K562 (cell line): Measurements from ENCODE around the gene DCUN1D4. TPM values are rescaled to one million over a fixed set of nuclear protein-coding genes. Genes with fewer than 3 reads are reported as not detected.
A peak's percentile ranks its signal among the peaks of the same experiment; 100 is the strongest.

Source experiments
- BACH1 ChIP-seq: fragments of 200-800 bp; sonication (Bioruptor generic); IDR thresholded peaks from 2 replicates; pipeline ENCODE4 v1.6.1; 2016; ENCODE audit warnings: missing genetic modification characterization, missing compliant biosample characterization
- BDP1 ChIP-seq: IDR thresholded peaks from 3 replicates; pipeline ENCODE4 v1.6.1; 2011; ENCODE audit not compliant: insufficient read length, insufficient read depth
- CBX1 ChIP-seq: sonication (generic); IDR thresholded peaks from 2 replicates; pipeline ENCODE4 v1.6.1; 2016; ENCODE audit warnings: antibody characterized with exemption, low read depth, mild to moderate bottlenecking
- FOXK1 ChIP-seq: sonication (generic); formaldehyde crosslinking; IDR thresholded peaks from 2 replicates; pipeline ENCODE4 v1.8.0; 2022; ENCODE audit warnings: missing genetic modification reagents, mild to moderate bottlenecking, borderline replicate concordance
- FOXM1 ChIP-seq, 2 experiments: fragments of 450-650 bp in 1 of 2; sonication (generic) in 1 of 2; formaldehyde crosslinking in 1 of 2; IDR thresholded peaks; 2 replicates each; pipeline versions ENCODE4 v1.6.1 to v1.9.0; 2017 to 2022; ENCODE audit warnings: low read depth in 2 of 2, mild to moderate bottlenecking in 2 of 2, missing genetic modification reagents in 1 of 2, moderate library complexity in 1 of 2
- KAT8 ChIP-seq: fragments of 450-650 bp; IDR thresholded peaks from 2 replicates; pipeline ENCODE4 v1.6.1; 2016; ENCODE audit warnings: low read depth, mild to moderate bottlenecking
- KDM5B ChIP-seq: fragments of 200-600 bp; sonication (generic); IDR thresholded peaks from 2 replicates; pipeline ENCODE4 v1.6.1; 2012; ENCODE audit warnings: low read depth, mild to moderate bottlenecking, moderate library complexity, low read length, control low read depth, inconsistent platforms; ENCODE audit not compliant: insufficient replicate concordance
- MAFG ChIP-seq: fragments of 450-650 bp; conservative IDR thresholded peaks from 2 replicates; pipeline ENCODE4 v1.6.1; 2016; ENCODE audit warnings: missing genetic modification characterization, missing compliant biosample characterization
- NCOA1 ChIP-seq: fragments of 450-650 bp; IDR thresholded peaks from 2 replicates; pipeline ENCODE4 v1.6.1; 2016; ENCODE audit warnings: low read depth
- NR2C2 ChIP-seq, 2 experiments: fragments of 200-800 bp in 1 of 2; sonication (Bioruptor generic) in 1 of 2; sonication (generic) in 1 of 2; formaldehyde crosslinking in 1 of 2; IDR thresholded peaks; 2 replicates each; pipeline versions ENCODE4 v1.6.1 to v1.8.0; 2016 to 2022; ENCODE audit warnings: mild to moderate bottlenecking in 1 of 2, missing compliant biosample characterization in 1 of 2, missing genetic modification characterization in 1 of 2, missing genetic modification reagents in 1 of 2
- PCBP1 ChIP-seq: fragments of 200-400 bp; formaldehyde crosslinking; IDR thresholded peaks from 2 replicates; pipeline ENCODE4 v1.6.1; 2018; ENCODE audit warnings: mild to moderate bottlenecking, low read depth, low read length; ENCODE audit not compliant: poor library complexity, severe bottlenecking
- RBM25 ChIP-seq: fragments of 200-400 bp; formaldehyde crosslinking; IDR thresholded peaks from 2 replicates; pipeline ENCODE4 v1.6.1; 2018; ENCODE audit warnings: low read length, low read depth, moderate library complexity; ENCODE audit not compliant: severe bottlenecking
- SMARCE1 ChIP-seq: fragments of 450-650 bp; IDR thresholded peaks from 2 replicates; pipeline ENCODE4 v1.7.1; 2016; ENCODE audit warnings: mild to moderate bottlenecking
- SRF ChIP-seq, 2 experiments: fragments of 250-450, 450-650 bp in 1 of 2; sonication (Bioruptor Pico) in 1 of 2; sonication (generic) in 1 of 2; formaldehyde crosslinking; IDR thresholded peaks; 2 replicates each; pipeline versions ENCODE4 v1.5.0 to v1.5.1; 2020 to 2022; ENCODE audit warnings: mild to moderate bottlenecking in 1 of 2, missing genetic modification reagents in 1 of 2
- STAT5B ChIP-seq: fragments of 250-450 bp; sonication (Bioruptor Pico); IDR thresholded peaks from 2 replicates; pipeline ENCODE4 v1.8.0; 2021; ENCODE audit warnings: mild to moderate bottlenecking, inconsistent platforms
- TAF15 ChIP-seq: fragments of 200-400 bp; formaldehyde crosslinking; IDR thresholded peaks from 2 replicates; pipeline ENCODE4 v1.6.1; 2017; ENCODE audit warnings: mild to moderate bottlenecking, low read depth, low read length, moderate library complexity
- ZNF212 ChIP-seq: fragments of 450-650 bp; formaldehyde crosslinking; IDR thresholded peaks from 2 replicates; pipeline ENCODE4 v1.4.0; 2020; ENCODE audit warnings: mild to moderate bottlenecking
- ZNF408 ChIP-seq: fragments of 250-450 bp; sonication (Bioruptor Pico); IDR thresholded peaks from 2 replicates; pipeline ENCODE4 v1.4.0; 2020; ENCODE audit warnings: low read depth, mild to moderate bottlenecking, moderate library complexity
- ZNF695 ChIP-seq: fragments of 450-650 bp; formaldehyde crosslinking; IDR thresholded peaks from 2 replicates; pipeline ENCODE4 v1.4.0; 2020; ENCODE audit warnings: mild to moderate bottlenecking, moderate library complexity
- polyA plus RNA-seq, 8 experiments: library from polyadenylated mRNA; depleted of rRNA in 4 of 8; stranded (reverse) in 5 of 8; unstranded in 3 of 8; fragments of >200 nt; fragmentation: Nextera tagmentation in 2 of 8; fragmentation: Illumina TruSeq in 1 of 8; extraction: Ambion mirVana in 2 of 8; extraction: Trizol in 1 of 8; gene quantifications; 2 replicates each; pipeline versions ENCODE4 v1.2.1 to v1.2.3, GENCODE V29; 2011 to 2014; ENCODE audit warnings: inconsistent platforms in 1 of 8, missing spikeins in 1 of 8
- total RNA-seq, 7 experiments: library from RNA; depleted of rRNA in 6 of 7; stranded (reverse); fragments of >200 nt in 6 of 7; fragmentation: Illumina TruSeq in 2 of 7; extraction: Trizol in 2 of 7; gene quantifications; 2 replicates each; pipeline versions ENCODE4 v1.2.1 to v1.2.3, GENCODE V29; 2011 to 2021; ENCODE audit warnings: low replicate concordance in 1 of 7
- TF ChIP-seq, protein P1 (sequence below): fragments of 200-800 bp; sonication (Bioruptor generic); IDR thresholded peaks from 2 replicates; pipeline ENCODE4 v1.6.1; 2017; ENCODE audit warnings: missing genetic modification characterization, missing compliant biosample characterization
- TF ChIP-seq, protein P2 (sequence below): fragments of 250-450 bp; sonication (Bioruptor Pico); IDR thresholded peaks from 2 replicates; pipeline ENCODE4 v1.8.0; 2022; ENCODE audit warnings: moderate library complexity, mild to moderate bottlenecking, inconsistent platforms
- TF ChIP-seq, protein P3 (sequence below): sonication (generic); formaldehyde crosslinking; IDR thresholded peaks from 2 replicates; pipeline ENCODE4 v1.8.0; 2022; ENCODE audit warnings: mild to moderate bottlenecking, low read depth, missing genetic modification reagents
- TF ChIP-seq, protein P4 (sequence below): fragments of 250-450 bp; sonication (Bioruptor Pico); IDR thresholded peaks from 2 replicates; pipeline ENCODE4 v1.8.0; 2021; ENCODE audit warnings: borderline replicate concordance, mild to moderate bottlenecking, moderate library complexity; ENCODE audit not compliant: poor library complexity, severe bottlenecking

Gene DCUN1D4
- total and polyA plus RNA-seq, 9 of the 15 experiments (the other 6 are each of a cell fraction or from before 2014, with no cell fraction given): 15.1 to 73.5 (median 23.0) TPM

DNA sequence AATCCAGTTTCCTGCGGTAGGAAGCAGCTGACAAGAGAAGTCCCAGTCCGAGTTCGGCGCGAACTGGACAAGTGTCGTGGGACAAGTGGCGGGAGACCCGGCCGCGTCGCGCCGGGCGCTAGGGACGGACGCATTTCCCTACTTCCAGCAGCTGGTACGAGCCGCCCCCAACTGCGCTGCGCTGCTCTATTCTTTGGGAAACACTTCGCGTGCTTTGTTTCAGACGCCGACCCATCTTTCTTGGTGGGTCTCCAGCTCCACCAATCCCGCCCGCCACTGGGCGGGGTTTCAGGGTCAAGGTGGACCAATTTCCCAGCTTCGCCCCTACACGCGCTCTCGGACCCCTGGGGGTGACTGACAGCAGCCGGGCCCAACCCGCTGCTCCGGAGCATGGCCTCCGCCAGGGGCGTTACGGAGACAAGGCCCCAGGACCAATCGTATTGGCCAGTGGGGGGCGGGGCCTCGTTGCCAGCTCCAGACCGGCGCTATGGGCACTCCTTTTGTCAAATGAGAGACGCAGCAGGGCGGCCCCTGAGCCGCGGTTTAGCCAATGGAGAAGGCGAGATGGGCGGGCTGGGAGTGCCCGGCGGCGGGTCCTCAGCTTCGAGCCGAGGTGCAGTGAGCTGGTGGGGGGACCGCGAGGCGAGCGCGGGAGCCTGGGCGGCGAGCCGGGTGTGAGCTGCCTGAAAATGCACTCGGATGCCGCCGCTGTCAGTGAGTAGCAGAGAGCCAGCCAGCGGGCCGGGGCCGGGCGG is at the start of gene DCUN1D4 (continued):
- TF ChIP-seq, protein P1, sequence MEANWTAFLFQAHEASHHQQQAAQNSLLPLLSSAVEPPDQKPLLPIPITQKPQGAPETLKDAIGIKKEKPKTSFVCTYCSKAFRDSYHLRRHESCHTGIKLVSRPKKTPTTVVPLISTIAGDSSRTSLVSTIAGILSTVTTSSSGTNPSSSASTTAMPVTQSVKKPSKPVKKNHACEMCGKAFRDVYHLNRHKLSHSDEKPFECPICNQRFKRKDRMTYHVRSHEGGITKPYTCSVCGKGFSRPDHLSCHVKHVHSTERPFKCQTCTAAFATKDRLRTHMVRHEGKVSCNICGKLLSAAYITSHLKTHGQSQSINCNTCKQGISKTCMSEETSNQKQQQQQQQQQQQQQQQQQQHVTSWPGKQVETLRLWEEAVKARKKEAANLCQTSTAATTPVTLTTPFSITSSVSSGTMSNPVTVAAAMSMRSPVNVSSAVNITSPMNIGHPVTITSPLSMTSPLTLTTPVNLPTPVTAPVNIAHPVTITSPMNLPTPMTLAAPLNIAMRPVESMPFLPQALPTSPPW (CRISPR knock-in tag): no peak
- no peak for TF ChIP-seq BDP1
- no peak for TF ChIP-seq ZNF212 (CRISPR knock-in tag)
- no peak for TF ChIP-seq CBX1
- TF ChIP-seq SRF (CRISPR knock-in tag; IDR thresholded peaks at IDR 0.05): peak in 1 of 2 experiments; percentile 43; a peak in 1 of 4 replicates
- TF ChIP-seq SMARCE1: no peak
- TF ChIP-seq ZNF408 (CRISPR knock-in tag): no peak
- no peak for TF ChIP-seq MAFG (tag)
- no peak for TF ChIP-seq TAF15
- peak; percentile 99 for TF ChIP-seq RBM25
- TF ChIP-seq NR2C2 (CRISPR knock-in tag; IDR thresholded peaks at IDR 0.05): peak; percentile 54; the same call in 1 of the 2 replicates
- peak; percentile 96 for TF ChIP-seq NR2C2 (tag; IDR thresholded peaks at IDR 0.05)
- TF ChIP-seq ZNF695 (CRISPR knock-in tag): no peak
- TF ChIP-seq, protein P2, sequence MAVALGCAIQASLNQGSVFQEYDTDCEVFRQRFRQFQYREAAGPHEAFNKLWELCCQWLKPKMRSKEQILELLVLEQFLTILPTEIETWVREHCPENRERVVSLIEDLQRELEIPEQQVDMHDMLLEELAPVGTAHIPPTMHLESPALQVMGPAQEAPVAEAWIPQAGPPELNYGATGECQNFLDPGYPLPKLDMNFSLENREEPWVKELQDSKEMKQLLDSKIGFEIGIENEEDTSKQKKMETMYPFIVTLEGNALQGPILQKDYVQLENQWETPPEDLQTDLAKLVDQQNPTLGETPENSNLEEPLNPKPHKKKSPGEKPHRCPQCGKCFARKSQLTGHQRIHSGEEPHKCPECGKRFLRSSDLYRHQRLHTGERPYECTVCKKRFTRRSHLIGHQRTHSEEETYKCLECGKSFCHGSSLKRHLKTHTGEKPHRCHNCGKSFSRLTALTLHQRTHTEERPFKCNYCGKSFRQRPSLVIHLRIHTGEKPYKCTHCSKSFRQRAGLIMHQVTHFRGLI (CRISPR knock-in tag): no peak
- TF ChIP-seq PCBP1: peak; percentile 58
- no peak; the same call in 1 of the 2 replicates for TF ChIP-seq FOXM1 (IDR thresholded peaks at IDR 0.05; ENCODE audit: low read depth)
- no peak for TF ChIP-seq FOXM1 (CRISPR knock-in tag; IDR thresholded peaks at IDR 0.05; ENCODE audit: low read depth)
- TF ChIP-seq KDM5B: peak; percentile 21
- TF ChIP-seq, protein P3, sequence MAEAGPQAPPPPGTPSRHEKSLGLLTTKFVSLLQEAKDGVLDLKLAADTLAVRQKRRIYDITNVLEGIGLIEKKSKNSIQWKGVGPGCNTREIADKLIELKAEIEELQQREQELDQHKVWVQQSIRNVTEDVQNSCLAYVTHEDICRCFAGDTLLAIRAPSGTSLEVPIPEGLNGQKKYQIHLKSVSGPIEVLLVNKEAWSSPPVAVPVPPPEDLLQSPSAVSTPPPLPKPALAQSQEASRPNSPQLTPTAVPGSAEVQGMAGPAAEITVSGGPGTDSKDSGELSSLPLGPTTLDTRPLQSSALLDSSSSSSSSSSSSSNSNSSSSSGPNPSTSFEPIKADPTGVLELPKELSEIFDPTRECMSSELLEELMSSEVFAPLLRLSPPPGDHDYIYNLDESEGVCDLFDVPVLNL: no peak
- no peak for TF ChIP-seq NCOA1
- TF ChIP-seq FOXK1 (CRISPR knock-in tag): no peak
- TF ChIP-seq STAT5B: no peak
- TF ChIP-seq, protein P4, sequence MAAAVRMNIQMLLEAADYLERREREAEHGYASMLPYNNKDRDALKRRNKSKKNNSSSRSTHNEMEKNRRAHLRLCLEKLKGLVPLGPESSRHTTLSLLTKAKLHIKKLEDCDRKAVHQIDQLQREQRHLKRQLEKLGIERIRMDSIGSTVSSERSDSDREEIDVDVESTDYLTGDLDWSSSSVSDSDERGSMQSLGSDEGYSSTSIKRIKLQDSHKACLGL: no peak
- TF ChIP-seq KAT8: no peak
- TF ChIP-seq BACH1: no peak
